OCI-LY3 (cell line): ENCODE data around the gene GFPT1.

Source experiments
- EZH2phosphoT487 ChIP-seq: fragments of 200-600 bp; shearing (Covaris generic); IDR thresholded peaks from 2 replicates; pipeline ENCODE4 v1.6.1; 2018; ENCODE audit warnings: antibody characterized with exemption, mixed run types, low read depth
- TF ChIP-seq, protein P1 (sequence below): fragments of 200-600, 300-600 bp; sonication (generic); IDR thresholded peaks from 2 replicates; pipeline ENCODE4 v1.5.1; 2014; ENCODE audit warnings: antibody characterized with exemption, low read length, low read depth

DNA sequence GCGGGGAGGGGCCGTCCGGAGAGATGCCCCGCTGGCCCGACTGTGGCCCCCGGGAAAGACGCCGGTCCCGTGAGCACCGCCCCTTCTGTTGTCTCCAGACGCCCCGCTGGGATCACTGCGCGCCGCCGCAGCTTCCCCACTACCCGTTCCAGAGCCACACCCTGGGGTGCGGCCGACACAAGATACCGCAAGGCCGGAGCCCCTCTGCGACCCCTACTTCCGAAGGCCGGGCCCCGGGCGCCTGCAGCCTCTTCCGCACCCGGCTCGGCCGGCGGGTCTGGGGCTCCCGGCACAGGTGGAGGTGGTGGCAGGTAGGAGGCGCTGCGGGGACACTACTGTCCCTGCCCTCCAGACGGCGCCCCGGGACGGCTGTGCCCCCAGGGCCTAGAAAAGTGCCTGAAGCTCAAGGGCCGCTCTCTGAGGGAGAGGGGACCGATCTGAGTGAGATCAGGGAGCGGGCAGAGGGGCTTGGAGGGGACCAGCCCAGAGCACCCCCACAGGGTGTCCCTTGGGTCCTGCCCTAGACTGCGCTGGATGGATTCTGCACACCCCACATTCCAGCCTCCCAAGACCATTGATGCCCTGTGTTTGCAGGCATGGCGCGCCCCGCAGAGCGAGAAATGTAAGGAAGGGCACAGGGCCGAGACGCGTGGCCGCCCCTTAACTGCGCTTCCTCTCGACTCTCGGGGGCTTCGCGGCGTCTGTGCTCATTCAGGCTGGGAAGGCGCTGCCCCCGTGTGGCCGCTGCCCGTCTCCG lies 80.0 kb downstream of the GFPT1 start:
- TF ChIP-seq, protein P1, sequence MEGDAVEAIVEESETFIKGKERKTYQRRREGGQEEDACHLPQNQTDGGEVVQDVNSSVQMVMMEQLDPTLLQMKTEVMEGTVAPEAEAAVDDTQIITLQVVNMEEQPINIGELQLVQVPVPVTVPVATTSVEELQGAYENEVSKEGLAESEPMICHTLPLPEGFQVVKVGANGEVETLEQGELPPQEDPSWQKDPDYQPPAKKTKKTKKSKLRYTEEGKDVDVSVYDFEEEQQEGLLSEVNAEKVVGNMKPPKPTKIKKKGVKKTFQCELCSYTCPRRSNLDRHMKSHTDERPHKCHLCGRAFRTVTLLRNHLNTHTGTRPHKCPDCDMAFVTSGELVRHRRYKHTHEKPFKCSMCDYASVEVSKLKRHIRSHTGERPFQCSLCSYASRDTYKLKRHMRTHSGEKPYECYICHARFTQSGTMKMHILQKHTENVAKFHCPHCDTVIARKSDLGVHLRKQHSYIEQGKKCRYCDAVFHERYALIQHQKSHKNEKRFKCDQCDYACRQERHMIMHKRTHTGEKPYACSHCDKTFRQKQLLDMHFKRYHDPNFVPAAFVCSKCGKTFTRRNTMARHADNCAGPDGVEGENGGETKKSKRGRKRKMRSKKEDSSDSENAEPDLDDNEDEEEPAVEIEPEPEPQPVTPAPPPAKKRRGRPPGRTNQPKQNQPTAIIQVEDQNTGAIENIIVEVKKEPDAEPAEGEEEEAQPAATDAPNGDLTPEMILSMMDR = peak; percentile 59
- TF ChIP-seq EZH2phosphoT487 = no peak
